SK-N-SH treated with all-trans-retinoic acid at 6 μM for 48 hours (cell line): ENCODE results near the gene MYO5C.

Source experiments
- ATAC-seq: fragments of 200-7000 bp; cut with Tn5 transposase; 3 replicates; pipeline ENCODE4 v1.9.1; 2020; ENCODE audit warnings: mild to moderate bottlenecking, moderate library complexity
- BACH2 ChIP-seq: fragments of 250-450 bp; sonication (Bioruptor Pico); IDR thresholded peaks from 2 replicates; pipeline ENCODE4 v1.9.0; 2021; ENCODE audit warnings: mild to moderate bottlenecking, borderline replicate concordance
- CSDC2 ChIP-seq: fragments of 250-450 bp; sonication (Bioruptor Pico); IDR thresholded peaks from 2 replicates; pipeline ENCODE4 v1.5.0; 2020; ENCODE audit warnings: mild to moderate bottlenecking, moderate library complexity
- CSRNP3 ChIP-seq: fragments of 250-450 bp; sonication (Bioruptor Pico); IDR thresholded peaks from 2 replicates; pipeline ENCODE4 v1.5.1; 2021; ENCODE audit warnings: mild to moderate bottlenecking, moderate library complexity
- ESRRG ChIP-seq: fragments of 250-450 bp; sonication (Bioruptor Pico); IDR thresholded peaks from 2 replicates; pipeline ENCODE4 v1.6.1; 2021; ENCODE audit warnings: mild to moderate bottlenecking
- GLIS3 ChIP-seq: fragments of 250-450 bp; sonication (Bioruptor Pico); IDR thresholded peaks from 2 replicates; pipeline ENCODE4 v1.5.0; 2020; ENCODE audit warnings: mild to moderate bottlenecking, moderate library complexity
- OSR1 ChIP-seq: fragments of 250-450 bp; sonication (Bioruptor Pico); IDR thresholded peaks from 2 replicates; pipeline ENCODE4 v1.8.0; 2022; ENCODE audit warnings: moderate library complexity, mild to moderate bottlenecking, inconsistent platforms
- PATZ1 ChIP-seq: fragments of 250-450 bp; sonication (Bioruptor Pico); IDR thresholded peaks from 2 replicates; pipeline ENCODE4 v1.8.0; 2020; ENCODE audit warnings: mild to moderate bottlenecking, moderate library complexity, borderline replicate concordance
- POU6F1 ChIP-seq: fragments of 250-450 bp; sonication (Bioruptor Pico); IDR thresholded peaks from 2 replicates; pipeline ENCODE4 v1.8.0; 2021; ENCODE audit warnings: low read depth, mild to moderate bottlenecking, moderate library complexity, borderline replicate concordance
- PPARA ChIP-seq: fragments of 250-450 bp; sonication (Bioruptor Pico); IDR thresholded peaks from 2 replicates; pipeline ENCODE4 v1.5.0; 2020; ENCODE audit warnings: mild to moderate bottlenecking, borderline replicate concordance
- RARB ChIP-seq: fragments of 250-450 bp; sonication (Bioruptor Pico); IDR thresholded peaks from 2 replicates; pipeline ENCODE4 v1.8.0; 2021; ENCODE audit warnings: mild to moderate bottlenecking, moderate library complexity
- SNAI2 ChIP-seq: fragments of 250-450 bp; sonication (Bioruptor Pico); IDR thresholded peaks from 2 replicates; pipeline ENCODE4 v1.5.0; 2020; ENCODE audit warnings: mild to moderate bottlenecking, moderate library complexity
- TCF4 ChIP-seq: fragments of 250-450 bp; sonication (Bioruptor Pico); IDR thresholded peaks from 2 replicates; pipeline ENCODE4 v1.8.0; 2021; ENCODE audit warnings: mild to moderate bottlenecking, moderate library complexity, borderline replicate concordance
- TOX ChIP-seq: fragments of 250-450 bp; sonication (Bioruptor Pico); IDR thresholded peaks from 2 replicates; pipeline ENCODE4 v1.8.0; 2021; ENCODE audit warnings: mild to moderate bottlenecking, moderate library complexity, borderline replicate concordance
- TSHZ2 ChIP-seq: fragments of 250-450 bp; sonication (Bioruptor Pico); IDR thresholded peaks from 2 replicates; pipeline ENCODE4 v1.5.0; 2020; ENCODE audit warnings: mild to moderate bottlenecking, moderate library complexity
- ZC3H10 ChIP-seq: fragments of 250-450 bp; sonication (Bioruptor Pico); IDR thresholded peaks from 2 replicates; pipeline ENCODE4 v1.5.1; 2021; ENCODE audit warnings: mild to moderate bottlenecking, moderate library complexity
- ZFP30 ChIP-seq: fragments of 450-650 bp; formaldehyde crosslinking; IDR thresholded peaks from 2 replicates; pipeline ENCODE4 v1.5.0; 2022; ENCODE audit warnings: mild to moderate bottlenecking, moderate library complexity
- ZNF565 ChIP-seq: fragments of 450-650 bp; formaldehyde crosslinking; conservative IDR thresholded peaks from 2 replicates; pipeline ENCODE4 v1.5.0; 2020; ENCODE audit warnings: low read depth, mild to moderate bottlenecking, moderate library complexity
- ZNF70 ChIP-seq: fragments of 450-650 bp; formaldehyde crosslinking; IDR thresholded peaks from 2 replicates; pipeline ENCODE4 v1.5.0; 2020; ENCODE audit warnings: mild to moderate bottlenecking, moderate library complexity
- ZNF8 ChIP-seq: fragments of 450-650 bp; formaldehyde crosslinking; IDR thresholded peaks from 2 replicates; pipeline ENCODE4 v1.5.0; 2020; ENCODE audit warnings: mild to moderate bottlenecking, moderate library complexity

The MYO5C gene

GRCh38 chr15:52328680-52329079 is 33.1 kb upstream of the MYO5C start (continued):
- no peak for TF ChIP-seq POU6F1 (CRISPR knock-in tag)

GRCh38 chr15:52326756-52327155 is 31.2 kb upstream of the MYO5C start:
- ATAC-seq = no peak
- TF ChIP-seq BACH2 (CRISPR knock-in tag) (no peak), TSHZ2 (CRISPR knock-in tag) (no peak), PATZ1 (CRISPR knock-in tag) (no peak), ZNF565 (CRISPR knock-in tag) (no peak), CSDC2 (CRISPR knock-in tag) (no peak), SNAI2 (no peak), ZNF70 (CRISPR knock-in tag) (no peak), PPARA (no peak), ZNF8 (CRISPR knock-in tag) (no peak)

GRCh38 chr15:52324109-52324508 is 28.5 kb upstream of the MYO5C start:
- ATAC-seq = no peak
- TF ChIP-seq BACH2 (CRISPR knock-in tag) (no peak), POU6F1 (CRISPR knock-in tag) (no peak), ZFP30 (no peak), SNAI2 (no peak), TOX (CRISPR knock-in tag) (no peak), ZNF70 (CRISPR knock-in tag) (no peak), TCF4 (CRISPR knock-in tag) (no peak), GLIS3 (CRISPR knock-in tag) (no peak), RARB (no peak), CSRNP3 (no peak), ESRRG (no peak), OSR1 (CRISPR knock-in tag) (no peak), ZC3H10 (CRISPR knock-in tag) (no peak), CSDC2 (CRISPR knock-in tag) (no peak), PATZ1 (CRISPR knock-in tag) (no peak), ZNF565 (CRISPR knock-in tag) (no peak)
